AG04450 (cell line): ENCODE data around the gene ZNF8. TPM values are rescaled to one million over a fixed set of nuclear protein-coding genes. Genes with fewer than 3 reads are reported as not detected.

Experiments
- CTCF ChIA-PET: fragments of 300-600, 350-600 bp; formaldehyde crosslinking; extraction: SDS; loops from one replicate; lab custom pipeline; 2022; ENCODE audit warnings: antibody characterized with exemption, inconsistent platforms; lab: Charles Lee
- POLR2A ChIA-PET: fragments of 350-600 bp; formaldehyde crosslinking; extraction: SDS; loops from one replicate; lab custom pipeline; 2021; ENCODE audit warnings: antibody characterized with exemption, inconsistent platforms; lab: Yijun Ruan, JAX
- DNase-seq: peaks from one replicate; pipeline ENCODE4 v3.0.0-alpha.2; 2011; ENCODE audit warnings: low read depth, low spot score
- H3K27ac ChIP-seq: one replicate; pipeline ENCODE4 v1.5.1; 2012; ENCODE audit warnings: low read depth, low read length, control low read depth
- H3K27me3 ChIP-seq: one replicate; pipeline ENCODE4 v1.6.0; 2012; ENCODE audit warnings: low read length; ENCODE audit not compliant: control insufficient read depth, insufficient read depth
- H3K4me3 ChIP-seq: 2 replicates; pipeline ENCODE4 v1.5.1; 2011; ENCODE audit warnings: mild to moderate bottlenecking, low read depth, low read length, control low read depth
- H3K9me3 ChIP-seq: 2 replicates; pipeline ENCODE4 v1.5.1; 2012; ENCODE audit warnings: low read length; ENCODE audit not compliant: control insufficient read depth, insufficient read depth
- polyA plus RNA-seq: library from polyadenylated mRNA; depleted of rRNA; stranded (reverse); fragments of >200 nt; gene quantifications from 2 replicates; pipeline ENCODE4 v1.2.3, GENCODE V29; 2011
- TF ChIP-seq, protein P1 (sequence below): IDR thresholded peaks from 2 replicates; pipeline ENCODE4 v1.5.1; 2011; ENCODE audit warnings: low read depth, low read length, control low read depth, inconsistent platforms

The ZNF8 gene
- polyA plus RNA-seq, 1 experiment: 3.2 TPM

DNA sequence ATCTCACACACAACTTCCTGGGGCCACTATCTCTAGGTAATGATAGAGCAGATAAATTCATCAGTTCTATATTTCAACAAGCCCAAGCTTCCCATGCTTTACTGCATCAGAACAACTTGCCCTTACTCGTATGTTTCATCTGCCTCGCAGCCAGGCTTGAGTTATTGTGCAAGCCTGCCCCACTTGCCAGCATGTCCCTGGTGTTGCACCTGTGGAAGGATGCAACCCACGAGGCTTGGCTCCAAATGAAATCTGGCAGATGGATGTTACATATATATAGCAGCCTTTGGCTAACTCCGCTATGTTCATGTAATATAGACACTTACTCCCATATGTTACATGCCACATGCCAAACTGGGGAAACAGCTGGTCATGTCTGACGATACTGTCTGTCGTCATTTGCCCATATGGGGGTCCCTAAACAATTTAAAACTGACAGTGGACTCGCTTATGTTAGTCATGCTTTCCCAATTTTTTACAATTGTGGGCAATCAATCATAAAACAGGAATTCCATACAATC is 32.6 kb downstream of the ZNF8 start:
- TF ChIP-seq, protein P1, sequence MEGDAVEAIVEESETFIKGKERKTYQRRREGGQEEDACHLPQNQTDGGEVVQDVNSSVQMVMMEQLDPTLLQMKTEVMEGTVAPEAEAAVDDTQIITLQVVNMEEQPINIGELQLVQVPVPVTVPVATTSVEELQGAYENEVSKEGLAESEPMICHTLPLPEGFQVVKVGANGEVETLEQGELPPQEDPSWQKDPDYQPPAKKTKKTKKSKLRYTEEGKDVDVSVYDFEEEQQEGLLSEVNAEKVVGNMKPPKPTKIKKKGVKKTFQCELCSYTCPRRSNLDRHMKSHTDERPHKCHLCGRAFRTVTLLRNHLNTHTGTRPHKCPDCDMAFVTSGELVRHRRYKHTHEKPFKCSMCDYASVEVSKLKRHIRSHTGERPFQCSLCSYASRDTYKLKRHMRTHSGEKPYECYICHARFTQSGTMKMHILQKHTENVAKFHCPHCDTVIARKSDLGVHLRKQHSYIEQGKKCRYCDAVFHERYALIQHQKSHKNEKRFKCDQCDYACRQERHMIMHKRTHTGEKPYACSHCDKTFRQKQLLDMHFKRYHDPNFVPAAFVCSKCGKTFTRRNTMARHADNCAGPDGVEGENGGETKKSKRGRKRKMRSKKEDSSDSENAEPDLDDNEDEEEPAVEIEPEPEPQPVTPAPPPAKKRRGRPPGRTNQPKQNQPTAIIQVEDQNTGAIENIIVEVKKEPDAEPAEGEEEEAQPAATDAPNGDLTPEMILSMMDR: no peak
- no peak for DNase-seq
- no peak overlapping the region for H3K4me3 ChIP-seq
- H3K9me3 ChIP-seq: no peaks in the 10 kb centered on the region; the same call in 1 of the 2 replicates
- H3K27me3 ChIP-seq: no peaks in the 10 kb centered on the region
- H3K27ac ChIP-seq: no peak overlapping the region
- ChIA-PET POLR2A (no interaction called here), CTCF (no interaction called here)

DNA sequence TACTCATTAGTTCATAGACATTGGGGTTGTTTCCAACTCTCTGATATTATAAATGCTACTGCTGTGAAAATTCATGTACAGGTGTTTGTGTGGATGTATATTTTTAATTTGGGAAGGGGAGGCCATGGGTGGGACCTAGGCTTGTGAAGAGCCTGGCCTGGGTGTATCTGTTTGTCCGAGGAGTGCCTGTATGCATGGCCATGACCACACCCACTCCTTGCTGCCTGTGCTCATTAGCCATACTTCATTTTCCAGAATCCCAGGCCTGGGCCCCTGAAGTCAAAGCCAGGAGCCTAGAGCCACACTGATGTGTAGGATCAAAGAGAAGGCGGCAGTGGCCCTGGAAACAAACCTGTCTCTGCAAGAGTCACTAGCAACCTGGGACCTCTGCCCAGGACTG is 36.8 kb downstream of the ZNF8 start:
- Histone ChIP-seq H3K27ac (no peak overlapping the region), H3K27me3 (no peaks in the 10 kb centered on the region), H3K4me3 (no peak overlapping the region), H3K9me3 (no peaks in the 10 kb centered on the region; the same call in 1 of the 2 replicates)
- ChIA-PET CTCF (no interaction called here), POLR2A (interaction anchor here (0.6 kb wide), 1 partner anchor 14 kb away, joined by 3 read pairs; no protein-coding TSS in a partner anchor)
- DNase-seq: no peak
- TF ChIP-seq, protein P1: no peak

DNA sequence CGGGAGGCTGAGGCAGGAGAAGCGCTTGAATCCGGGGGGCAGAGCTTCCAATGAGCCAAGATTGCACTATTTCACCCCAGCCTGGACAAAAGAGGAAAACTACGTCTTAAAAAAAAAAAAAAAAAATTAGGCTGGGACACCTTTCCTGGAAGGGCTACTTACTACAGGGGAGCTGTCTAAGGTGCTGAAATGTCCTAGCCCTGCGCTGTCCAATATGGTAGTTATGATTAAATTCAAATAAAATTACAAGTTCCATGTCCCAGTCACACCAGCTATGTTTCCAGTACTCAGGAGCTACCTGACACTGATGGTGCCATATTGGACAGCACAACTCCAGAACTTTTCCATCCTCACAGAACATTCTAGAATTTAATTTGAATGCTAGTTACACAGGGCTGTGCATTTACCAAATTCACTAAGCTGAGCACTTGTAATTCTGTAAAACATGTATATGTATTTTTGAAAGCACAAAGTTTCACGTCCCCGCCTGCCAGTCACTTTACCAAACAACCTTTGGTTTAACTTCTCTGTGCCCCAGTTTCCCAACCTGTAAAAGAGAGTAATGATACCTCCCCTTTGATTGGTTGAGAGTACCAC is 38.8 kb downstream of the ZNF8 start:
- Histone ChIP-seq H3K4me3 (no peak overlapping the region), H3K27ac (no peak overlapping the region), H3K27me3 (no peaks in the 10 kb centered on the region), H3K9me3 (no peaks in the 10 kb centered on the region; the same call in 1 of the 2 replicates)
- CTCF ChIA-PET: interaction anchor here (1.2 kb wide), 1 partner anchor 13 kb away, joined by 4 read pairs; no protein-coding TSS in a partner anchor
- DNase-seq: no peak
- POLR2A ChIA-PET: no interaction called here
- TF ChIP-seq, protein P1: no peak

DNA sequence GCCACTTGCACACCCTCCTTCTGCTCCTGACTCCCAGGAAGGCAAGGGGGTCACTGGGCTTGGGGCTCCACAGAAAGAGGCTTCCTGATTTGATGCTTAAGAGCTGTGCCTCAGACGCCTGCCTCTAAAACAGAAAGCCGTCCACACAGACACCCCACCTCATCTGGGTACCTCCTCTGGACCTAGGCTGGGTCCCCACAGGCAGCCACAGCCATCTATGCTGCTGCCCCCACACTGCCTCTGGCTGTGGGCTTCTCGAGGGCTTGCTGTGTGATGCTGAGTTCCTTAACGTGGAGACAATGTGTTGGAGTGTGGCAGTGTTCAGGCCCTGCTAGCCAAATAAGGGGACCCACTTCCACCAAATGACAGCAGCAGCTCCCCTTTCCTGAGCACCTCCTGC is 39.5 kb downstream of the ZNF8 start:
- no peak for DNase-seq
- no peak overlapping the region for H3K4me3 ChIP-seq
- no peak overlapping the region for H3K27ac ChIP-seq
- CTCF ChIA-PET: interaction anchor here (0.6 kb wide), 1 partner anchor 45 kb away, joined by 4 read pairs; no protein-coding TSS in a partner anchor
- no peaks in the 10 kb centered on the region; the same call in 1 of the 2 replicates for H3K9me3 ChIP-seq
- no peaks in the 10 kb centered on the region for H3K27me3 ChIP-seq
- TF ChIP-seq, protein P1: no peak
- POLR2A ChIA-PET: no interaction called here

DNA sequence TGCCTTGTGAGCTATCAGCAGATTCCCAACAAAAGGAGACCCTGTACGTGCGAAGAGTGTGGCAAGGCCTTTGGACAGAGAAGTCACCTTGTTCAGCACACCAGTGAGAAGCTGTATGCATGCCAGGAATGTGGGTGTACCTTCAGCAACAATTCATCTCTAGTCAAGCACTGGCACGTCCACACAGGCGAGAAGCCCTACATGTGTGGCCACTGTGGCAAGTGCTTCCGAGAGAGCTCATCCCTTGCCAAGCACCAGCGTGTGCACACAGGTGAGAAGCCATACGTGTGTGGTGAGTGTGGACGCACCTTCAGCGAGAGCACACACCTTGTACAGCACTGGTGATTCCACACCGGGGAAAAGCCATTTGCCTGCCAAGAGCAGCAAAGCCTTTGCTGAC is 40.5 kb downstream of the ZNF8 start:
- POLR2A ChIA-PET: no interaction called here
- CTCF ChIA-PET: no interaction called here
- Histone ChIP-seq H3K4me3 (no peak overlapping the region), H3K27me3 (no peaks in the 10 kb centered on the region), H3K9me3 (no peaks in the 10 kb centered on the region), H3K27ac (no peak overlapping the region)
- DNase-seq: no peak
- TF ChIP-seq, protein P1: no peak
